Activated naive CD8-positive, alpha-beta T cell treated with anti-CD3 and anti-CD28 coated beads, Interleukin-2, amount 50 U/mL, for 24 hours (primary cell): ENCODE data around the gene USP9X.
A peak's percentile ranks its signal among the peaks of the same experiment; 100 is the strongest.

ENCODE experiments used
- ATAC-seq: fragments of 150-1000 bp; cut with Tn5 transposase; one replicate; pipeline ENCODE4 v1.10.0; 2021
- DNase-seq: peaks from one replicate; pipeline ENCODE4 v3.0.0; 2021
- H3K27ac Mint-ChIP-seq: one replicate; pipeline ENCODE4 v1.8.0; 2021; ENCODE audit warnings: mild to moderate bottlenecking, mixed read lengths
- H3K27me3 Mint-ChIP-seq: one replicate; pipeline ENCODE4 v1.8.0; 2021; ENCODE audit warnings: mixed read lengths
- H3K36me3 Mint-ChIP-seq: one replicate; pipeline ENCODE4 v1.8.0; 2021; ENCODE audit warnings: low read depth, mixed read lengths
- H3K4me1 Mint-ChIP-seq: one replicate; pipeline ENCODE4 v1.8.0; 2021; ENCODE audit warnings: mixed read lengths
- H3K4me3 Mint-ChIP-seq: one replicate; pipeline ENCODE4 v1.8.0; 2021; ENCODE audit warnings: mild to moderate bottlenecking, moderate library complexity, mixed read lengths
- H3K9me3 Mint-ChIP-seq: one replicate; pipeline ENCODE4 v1.8.0; 2021; ENCODE audit warnings: mixed read lengths

The USP9X gene

DNA sequence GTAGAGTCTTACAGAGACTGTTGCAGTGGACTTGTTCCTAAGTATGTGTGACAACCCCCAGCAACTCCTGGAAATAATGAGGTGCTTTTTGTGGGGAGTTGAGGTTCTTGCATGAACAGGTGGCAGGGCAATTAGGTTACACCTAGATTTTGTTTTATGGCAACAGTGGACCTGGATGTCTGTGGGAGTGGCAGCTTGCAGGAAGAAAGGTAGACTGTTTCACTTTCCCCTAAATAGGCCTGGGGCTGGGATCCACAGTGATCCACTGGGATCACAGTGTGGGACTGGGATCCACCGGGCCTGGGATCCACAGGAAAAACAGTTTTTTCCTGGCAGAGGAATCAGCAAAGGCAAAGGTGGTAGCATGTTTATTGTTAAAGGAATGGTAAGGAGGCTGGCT, 18.3 kb upstream of the USP9X start:
- Mint-ChIP-seq H3K36me3 (no peaks in the 10 kb centered on the region), H3K4me3 (no peak overlapping the region), H3K4me1 (no peaks in the 10 kb centered on the region), H3K27me3 (no peaks in the 10 kb centered on the region), H3K9me3 (no peaks in the 10 kb centered on the region), H3K27ac (no peak overlapping the region)
- DNase-seq (no peak), ATAC-seq (no peak)

DNA sequence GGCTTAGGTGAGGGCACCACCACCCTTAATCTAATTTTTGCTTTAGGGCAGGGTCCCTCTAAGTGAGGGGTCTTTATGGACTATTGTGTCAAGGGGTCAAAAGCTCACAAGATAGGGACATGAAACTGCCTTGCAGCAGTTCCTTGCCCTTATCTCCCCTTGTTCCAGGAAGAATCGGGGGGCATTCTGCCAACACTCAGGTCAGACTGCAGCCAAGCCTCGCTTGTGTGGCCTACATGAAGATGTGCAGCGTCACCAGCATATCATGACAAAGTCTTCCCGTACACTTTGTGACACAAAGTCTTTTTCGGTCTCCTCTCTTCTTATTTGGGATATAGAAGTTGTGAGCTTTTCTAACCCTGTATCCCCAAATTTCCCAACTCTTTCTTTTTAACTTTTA, 17.5 kb upstream of the USP9X start:
- no peak overlapping the region for H3K27ac Mint-ChIP-seq
- no peaks in the 10 kb centered on the region for H3K9me3 Mint-ChIP-seq
- H3K4me1 Mint-ChIP-seq, result no peaks in the 10 kb centered on the region
- ATAC-seq (no peak), DNase-seq (no peak)
- H3K4me3 Mint-ChIP-seq, result no peak overlapping the region
- H3K27me3 Mint-ChIP-seq, result no peaks in the 10 kb centered on the region
- no peaks in the 10 kb centered on the region for H3K36me3 Mint-ChIP-seq

DNA sequence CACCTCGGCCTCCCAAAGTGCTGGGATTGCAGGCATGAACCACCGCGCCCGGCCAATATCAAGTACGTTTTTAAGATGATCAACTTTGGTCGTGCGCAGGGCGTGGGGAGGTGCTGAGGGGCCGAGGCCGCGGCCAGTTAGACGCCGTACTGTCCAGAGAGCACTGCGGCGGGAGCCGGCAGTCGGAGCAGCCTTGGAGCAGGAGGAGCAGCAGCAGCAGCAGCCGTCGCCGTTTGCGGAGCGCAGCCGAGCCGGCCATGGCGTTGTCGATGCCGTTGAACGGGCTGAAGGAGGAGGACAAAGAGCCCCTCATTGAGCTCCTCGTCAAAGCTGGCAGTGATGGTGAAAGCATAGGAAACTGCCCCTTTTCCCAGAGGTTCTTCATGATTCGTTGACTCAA, 8.5 kb upstream of the USP9X start:
- no peak for ATAC-seq
- H3K27ac Mint-ChIP-seq, result no peak overlapping the region
- no peaks in the 10 kb centered on the region for H3K27me3 Mint-ChIP-seq

DNA sequence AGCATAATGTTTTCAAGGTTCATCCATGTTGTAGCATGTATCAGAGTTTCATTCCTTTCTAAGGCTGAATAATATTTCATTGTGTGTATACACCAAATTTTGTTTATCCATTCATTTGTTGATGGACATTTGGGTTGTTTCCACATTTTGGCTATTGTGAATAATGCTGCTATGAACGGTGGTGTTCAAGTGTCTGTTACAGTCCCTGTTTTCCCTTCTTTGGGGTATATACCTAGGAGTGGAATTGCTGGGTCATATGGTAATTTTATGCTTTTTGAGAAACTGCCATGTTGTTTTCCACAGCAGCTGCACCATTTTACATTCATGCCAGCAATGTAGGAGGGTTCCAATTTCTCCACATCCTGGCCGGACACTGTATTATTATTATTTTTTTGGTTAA, 3.4 kb upstream of the USP9X start:
- no peaks in the 10 kb centered on the region for H3K36me3 Mint-ChIP-seq
- H3K27ac Mint-ChIP-seq, result no peak overlapping the region
- no peaks in the 10 kb centered on the region for H3K27me3 Mint-ChIP-seq
- peaks cover 12% of the 10 kb centered on the region for H3K4me1 Mint-ChIP-seq
- H3K4me3 Mint-ChIP-seq, result no peak overlapping the region
- no peak for DNase-seq
- no peak for ATAC-seq
- no peaks in the 10 kb centered on the region for H3K9me3 Mint-ChIP-seq

More for the DNA sequence above, 8.5 kb upstream of the USP9X start:
- no peaks in the 10 kb centered on the region for H3K9me3 Mint-ChIP-seq
- no peaks in the 10 kb centered on the region for H3K36me3 Mint-ChIP-seq
- DNase-seq, result no peak
- H3K4me1 Mint-ChIP-seq, result peaks cover 4% of the 10 kb centered on the region
- no peak overlapping the region for H3K4me3 Mint-ChIP-seq

DNA sequence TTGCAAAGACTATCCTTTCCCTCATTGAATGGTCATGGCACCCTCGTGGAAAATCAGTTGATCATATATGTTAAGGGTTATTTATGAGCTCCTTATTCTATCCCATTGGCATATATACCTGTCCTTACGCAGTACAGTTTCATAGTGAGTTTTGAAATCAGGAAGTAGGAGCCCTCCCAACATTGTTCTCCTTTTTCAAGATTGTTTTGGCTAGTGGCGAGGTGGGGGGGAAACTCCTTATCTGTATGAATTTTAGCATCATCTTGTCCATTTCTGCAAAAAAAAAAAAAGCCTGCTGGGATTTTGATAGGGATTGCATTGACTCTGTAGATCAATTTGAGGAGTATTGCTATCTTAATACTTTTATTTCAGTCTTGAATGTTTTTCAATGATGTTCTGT, 2.5 kb upstream of the USP9X start:
- Mint-ChIP-seq H3K27ac (no peak overlapping the region), H3K4me3 (no peak overlapping the region), H3K36me3 (peaks cover 2% of the 10 kb centered on the region), H3K4me1 (peaks cover 12% of the 10 kb centered on the region), H3K9me3 (no peaks in the 10 kb centered on the region), H3K27me3 (no peaks in the 10 kb centered on the region)
- ATAC-seq (no peak), DNase-seq (no peak)

DNA sequence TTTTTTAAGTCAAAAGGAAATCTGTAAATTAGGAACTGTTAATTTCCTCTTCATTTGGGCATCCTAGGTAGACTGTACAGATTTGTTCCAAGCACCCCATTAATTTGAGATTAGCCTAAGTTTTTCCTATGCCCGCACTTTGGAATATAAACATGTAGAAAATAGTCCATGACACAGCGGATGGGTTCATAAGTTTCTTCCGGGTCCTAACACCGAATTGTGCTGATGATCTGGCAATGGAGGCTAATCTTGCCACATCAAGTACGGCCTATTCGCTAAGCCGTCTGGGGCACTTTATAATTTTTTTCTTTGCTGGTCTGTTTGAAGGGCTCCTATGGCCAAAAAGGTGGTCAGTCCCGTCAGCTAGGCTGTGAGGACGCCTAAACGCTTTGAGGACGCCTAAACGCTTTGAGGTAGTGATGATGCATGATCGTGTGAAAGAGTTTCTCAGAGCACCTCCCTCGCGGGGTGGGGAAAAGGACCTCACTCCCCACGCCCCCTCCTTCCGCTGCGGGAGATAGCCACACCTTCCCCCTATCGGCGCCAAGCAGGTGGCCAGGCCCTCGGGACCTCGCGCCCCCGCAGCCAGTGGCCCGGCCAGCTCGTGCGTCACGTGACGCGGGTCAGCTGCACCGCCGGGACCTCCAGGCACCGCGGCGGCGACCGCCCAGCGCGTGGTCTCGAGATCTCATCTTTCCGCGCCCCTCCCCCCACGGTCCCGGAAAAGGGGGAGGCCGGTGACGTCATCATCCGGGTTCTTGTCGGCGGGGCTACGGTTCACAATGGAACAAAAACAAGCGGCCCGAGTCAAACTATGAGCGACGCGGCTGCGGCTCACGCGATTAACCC, 977 bp upstream of the USP9X start:
- H3K36me3 Mint-ChIP-seq, result peaks cover 8% of the 10 kb centered on the region
- H3K27me3 Mint-ChIP-seq, result no peaks in the 10 kb centered on the region
- ATAC-seq, result peak; percentile 76

DNA sequence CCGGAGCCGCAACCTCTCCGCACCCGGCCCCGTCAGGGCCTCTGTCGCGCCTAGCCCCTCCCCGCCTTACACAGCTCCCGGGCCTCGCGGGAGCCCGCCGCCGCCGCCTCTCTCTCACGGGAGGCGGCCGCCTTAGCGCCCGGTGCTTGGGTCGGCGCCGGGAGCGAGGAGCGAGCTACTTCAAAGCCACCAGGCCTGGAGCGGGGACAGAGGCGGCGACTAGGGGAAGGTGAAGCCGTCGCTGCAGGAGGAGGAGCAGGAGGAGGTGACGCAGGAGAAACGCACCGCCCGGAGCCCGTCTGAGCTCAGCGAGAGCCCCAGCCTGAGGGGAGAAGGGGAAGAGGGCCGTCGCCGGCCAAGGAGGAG, 250 bp downstream of the USP9X start:
- H3K4me1 Mint-ChIP-seq, result peaks cover 31% of the 10 kb centered on the region
- H3K36me3 Mint-ChIP-seq, result peaks cover 8% of the 10 kb centered on the region
- H3K4me3 Mint-ChIP-seq, result peak overlapping the region; percentile 89
- H3K9me3 Mint-ChIP-seq, result no peaks in the 10 kb centered on the region
- peak; percentile 40 for ATAC-seq
- H3K27ac Mint-ChIP-seq, result peak overlapping the region; percentile 83
- DNase-seq, result peak; percentile 49
- H3K27me3 Mint-ChIP-seq, result no peaks in the 10 kb centered on the region

More for the DNA sequence above, 977 bp upstream of the USP9X start:
- no peaks in the 10 kb centered on the region for H3K9me3 Mint-ChIP-seq
- H3K27ac Mint-ChIP-seq, result peak overlapping the region; percentile 98
- DNase-seq, result peak; percentile 96
- H3K4me3 Mint-ChIP-seq, result peak overlapping the region; percentile 89
- peaks cover 24% of the 10 kb centered on the region for H3K4me1 Mint-ChIP-seq

DNA sequence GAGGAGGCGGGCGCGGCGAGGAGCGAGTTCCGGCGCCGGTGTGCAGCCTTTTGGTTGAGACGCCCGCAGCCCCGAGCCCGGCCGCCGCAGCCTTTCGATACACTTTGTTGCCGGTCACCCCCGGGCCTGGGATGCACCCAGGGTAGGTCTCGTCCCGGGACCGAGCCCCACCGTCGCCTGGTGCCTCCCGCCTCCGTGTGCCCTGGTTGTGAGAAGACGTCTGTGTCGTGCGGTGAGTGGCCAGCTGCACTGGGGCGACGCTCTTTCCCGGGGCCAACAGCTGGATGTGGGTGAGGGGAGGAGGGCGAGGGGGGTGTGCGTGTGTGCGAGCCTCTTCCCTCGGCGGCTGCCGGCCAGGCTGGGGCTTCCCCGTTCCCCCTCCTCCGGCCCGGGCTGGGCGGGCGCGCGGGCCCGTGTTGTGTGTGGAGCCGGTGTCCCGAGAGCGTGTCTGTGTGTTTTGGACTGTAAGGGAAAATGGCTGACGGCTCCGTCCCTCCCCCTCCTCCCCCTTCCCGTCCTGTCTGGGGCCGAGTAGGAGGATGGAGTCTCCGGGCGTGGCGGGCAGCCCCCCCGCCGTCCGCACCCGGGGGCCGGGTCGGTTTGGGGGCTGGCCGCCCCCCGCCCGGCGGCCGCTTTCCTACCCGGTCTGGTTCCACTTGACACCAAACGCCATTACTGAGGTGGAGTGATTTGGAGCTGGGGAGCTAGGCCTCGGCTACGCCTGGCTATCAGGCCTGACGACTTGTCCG, 807 bp downstream of the USP9X start:
- peak; percentile 34 for DNase-seq
- no peak for ATAC-seq

DNA sequence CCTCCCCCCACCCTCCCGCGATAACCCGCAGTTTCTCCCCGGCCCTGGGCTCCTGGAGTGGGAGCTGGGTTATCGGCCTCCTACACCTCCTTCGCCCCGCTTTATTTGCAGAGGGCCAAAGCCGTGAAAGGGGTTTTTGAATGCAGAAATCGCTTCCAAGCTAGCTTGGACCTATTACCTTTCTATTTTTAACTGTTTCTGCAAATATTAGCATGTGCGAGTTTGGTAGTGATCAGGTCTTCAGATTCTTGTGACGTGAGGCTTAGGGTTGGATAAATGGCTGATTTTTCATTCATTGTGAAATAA, 1.3 kb downstream of the USP9X start:
- Mint-ChIP-seq H3K27me3 (no peaks in the 10 kb centered on the region), H3K27ac (peak overlapping the region; percentile 82), H3K4me3 (peak overlapping the region; percentile 89), H3K36me3 (peaks cover 8% of the 10 kb centered on the region), H3K9me3 (no peaks in the 10 kb centered on the region), H3K4me1 (peaks cover 42% of the 10 kb centered on the region)
- ATAC-seq (no peak), DNase-seq (peak; percentile 43)

More for the DNA sequence above, 807 bp downstream of the USP9X start:
- H3K9me3 Mint-ChIP-seq, result no peaks in the 10 kb centered on the region
- no peaks in the 10 kb centered on the region for H3K27me3 Mint-ChIP-seq
- peaks cover 37% of the 10 kb centered on the region for H3K4me1 Mint-ChIP-seq
- peak overlapping the region; percentile 83 for H3K27ac Mint-ChIP-seq
- H3K36me3 Mint-ChIP-seq, result peaks cover 8% of the 10 kb centered on the region
- peak overlapping the region; percentile 89 for H3K4me3 Mint-ChIP-seq

DNA sequence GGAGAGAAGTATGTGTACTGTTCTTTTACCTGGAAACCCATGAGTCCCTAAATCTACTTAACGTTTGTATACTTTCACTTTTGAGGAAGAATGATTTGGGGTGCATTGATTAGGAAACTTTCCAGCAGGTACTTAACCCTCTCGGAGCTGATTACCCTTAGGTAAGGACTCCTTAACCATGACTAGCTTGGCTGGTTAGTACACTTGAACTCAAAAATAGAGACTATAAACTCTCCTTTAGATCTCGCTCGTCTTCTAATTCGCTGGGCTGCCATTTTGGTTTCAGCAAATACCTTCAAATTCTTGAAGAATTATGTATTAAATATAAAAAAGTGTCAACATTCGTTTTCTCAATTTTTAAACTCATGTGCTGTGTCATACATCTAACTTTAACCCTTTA, 2.0 kb downstream of the USP9X start:
- DNase-seq (no peak), ATAC-seq (no peak)
- Mint-ChIP-seq H3K27me3 (no peaks in the 10 kb centered on the region), H3K9me3 (no peaks in the 10 kb centered on the region), H3K27ac (peak overlapping the region; percentile 82), H3K4me1 (peaks cover 49% of the 10 kb centered on the region), H3K36me3 (peaks cover 8% of the 10 kb centered on the region), H3K4me3 (peak overlapping the region; percentile 89)

DNA sequence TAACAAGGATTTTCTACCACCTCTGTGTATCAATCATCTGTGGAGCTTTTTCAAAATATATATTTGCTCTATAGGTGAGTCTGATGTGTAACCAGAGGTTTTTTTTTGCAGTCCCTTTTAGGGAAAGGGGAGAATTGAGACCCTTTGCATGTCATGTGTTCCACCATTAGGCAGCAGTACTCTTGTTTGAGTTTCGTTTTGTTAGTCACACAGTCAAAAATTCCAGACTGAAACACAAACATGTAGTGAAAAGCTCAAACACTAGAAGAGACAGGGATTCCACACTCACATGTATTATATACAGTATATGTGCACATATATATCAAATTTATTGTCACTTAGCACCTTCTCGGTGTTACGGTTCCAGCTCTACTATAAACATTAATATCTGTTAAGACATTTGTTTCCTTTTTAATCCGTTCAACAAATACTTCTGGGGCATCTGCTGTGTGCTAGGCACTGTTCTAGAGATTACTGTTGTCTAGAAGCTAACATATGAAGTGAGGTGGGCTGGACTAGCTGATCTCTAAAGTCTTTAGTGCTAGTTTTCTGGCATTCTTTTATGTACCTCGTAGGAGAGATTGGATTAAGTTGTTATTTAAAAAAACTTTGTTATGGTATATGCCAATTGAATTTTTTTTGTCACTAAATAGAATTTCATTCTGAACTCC, 5.5 kb downstream of the USP9X start:
- peaks cover 9% of the 10 kb centered on the region for H3K36me3 Mint-ChIP-seq
- H3K27me3 Mint-ChIP-seq, result no peaks in the 10 kb centered on the region
- peaks cover 70% of the 10 kb centered on the region for H3K4me1 Mint-ChIP-seq
- H3K4me3 Mint-ChIP-seq, result no peak overlapping the region
- ATAC-seq, result peak; percentile 52
- no peaks in the 10 kb centered on the region for H3K9me3 Mint-ChIP-seq
- no peak for DNase-seq
- H3K27ac Mint-ChIP-seq, result peak overlapping the region; percentile 56

DNA sequence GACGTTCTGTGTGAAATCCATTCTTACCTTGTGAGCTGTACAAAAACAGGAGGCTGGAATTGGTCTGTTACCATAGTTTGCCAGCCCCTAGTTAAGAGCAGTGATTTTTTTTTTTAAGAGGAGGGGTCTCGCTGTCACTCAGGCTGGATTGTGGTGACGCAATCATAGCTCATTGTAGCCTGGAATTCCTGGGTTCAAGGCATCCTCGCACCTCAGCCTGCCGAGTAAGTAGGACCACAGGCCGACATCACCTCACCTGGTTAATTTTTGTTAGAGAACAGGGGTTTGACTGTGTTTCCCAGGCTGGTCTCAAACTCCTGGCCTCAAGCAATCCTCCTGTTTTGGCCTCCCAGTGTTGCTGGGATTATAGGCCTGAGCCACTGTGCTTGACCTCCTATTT, 7.5 kb downstream of the USP9X start:
- Mint-ChIP-seq H3K4me3 (no peak overlapping the region), H3K9me3 (no peaks in the 10 kb centered on the region), H3K27ac (no peak overlapping the region), H3K4me1 (peaks cover 88% of the 10 kb centered on the region), H3K36me3 (peaks cover 7% of the 10 kb centered on the region), H3K27me3 (no peaks in the 10 kb centered on the region)
- ATAC-seq (no peak), DNase-seq (no peak)

DNA sequence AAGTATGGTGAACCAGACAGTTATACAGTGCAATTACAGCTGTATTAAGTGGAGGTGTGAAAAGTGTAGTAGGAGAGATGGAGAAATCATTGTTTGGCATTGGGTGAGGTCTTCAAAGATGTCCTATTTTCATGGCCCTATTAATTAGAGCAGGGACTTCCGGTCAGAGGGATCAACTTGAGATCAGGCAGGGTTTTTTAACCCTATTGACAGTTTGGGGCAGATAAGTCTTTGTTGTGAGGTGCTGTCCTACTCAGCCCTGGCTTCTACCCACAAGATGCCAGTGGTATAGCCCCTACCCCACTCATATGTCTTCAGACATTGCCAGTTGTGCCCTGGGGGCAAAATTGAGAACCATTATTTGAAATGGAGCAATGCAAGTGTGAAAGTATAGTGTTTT, 9.9 kb downstream of the USP9X start:
- H3K27me3 Mint-ChIP-seq, result no peaks in the 10 kb centered on the region
- peak overlapping the region; percentile 2 for H3K4me3 Mint-ChIP-seq
- no peak for ATAC-seq
- H3K36me3 Mint-ChIP-seq, result peaks cover 6% of the 10 kb centered on the region
- DNase-seq, result no peak
- H3K4me1 Mint-ChIP-seq, result peaks cover 85% of the 10 kb centered on the region
- H3K27ac Mint-ChIP-seq, result peak overlapping the region; percentile 23
- H3K9me3 Mint-ChIP-seq, result no peaks in the 10 kb centered on the region

DNA sequence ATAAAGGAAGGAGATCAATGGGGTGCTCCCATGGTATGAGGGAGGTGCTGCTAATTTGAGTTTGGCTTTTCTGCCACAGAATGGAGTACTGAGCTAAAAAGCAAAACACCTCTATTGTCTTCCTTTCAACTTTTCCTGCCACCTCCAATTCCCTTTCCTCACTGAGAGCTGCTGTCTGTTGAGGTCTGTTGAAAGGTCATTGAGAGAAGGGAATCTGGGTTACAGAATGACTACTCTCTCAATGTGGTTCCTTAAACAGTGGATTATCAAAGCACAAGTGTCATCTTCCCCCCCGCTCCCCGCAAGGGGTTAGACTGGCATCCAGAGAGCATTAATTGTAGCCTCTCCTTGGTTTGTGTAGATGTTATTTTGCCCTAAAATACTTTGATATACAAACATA, 10.7 kb downstream of the USP9X start:
- DNase-seq, result no peak
- Mint-ChIP-seq H3K4me1 (peaks cover 81% of the 10 kb centered on the region), H3K4me3 (no peak overlapping the region), H3K27ac (peak overlapping the region; percentile 10), H3K9me3 (no peaks in the 10 kb centered on the region), H3K36me3 (peaks cover 6% of the 10 kb centered on the region), H3K27me3 (no peaks in the 10 kb centered on the region)
- peak; percentile 63 for ATAC-seq
